ENCODE results near the gene TMEM187.

Gene TMEM187

GRCh38 chrX:153995504-153995903 lies 22.9 kb downstream of the TMEM187 start:
- DNase-seq (ENCODE audit: low read depth in 1 of 2, low spot score in 1 of 2), result no peak

- DNase-seq (ENCODE audit: low read depth in 1 of 2, low spot score in 1 of 2), result no peak
Measured at GRCh38 chrX:153999359-154000037, 26.9 kb downstream of the TMEM187 start.

- DNase-seq (ENCODE audit: low read depth in 1 of 2, low spot score in 1 of 2), result no peak
Measured at GRCh38 chrX:154000051-154000450, 27.5 kb downstream of the TMEM187 start.

- no peak for DNase-seq (ENCODE audit: low read depth in 1 of 2, low spot score in 1 of 2)
Measured at GRCh38 chrX:154002215-154002719, 29.7 kb downstream of the TMEM187 start.

GRCh38 chrX:154004315-154004714 lies 31.8 kb downstream of the TMEM187 start:
- DNase-seq (ENCODE audit: low read depth in 1 of 2, low spot score in 1 of 2), result no peak

GRCh38 chrX:154006947-154007346 lies 34.4 kb downstream of the TMEM187 start:
- no peak for DNase-seq (ENCODE audit: low read depth in 1 of 2, low spot score in 1 of 2)

GRCh38 chrX:154008521-154008920 lies 36.0 kb downstream of the TMEM187 start:
- DNase-seq (ENCODE audit: low read depth in 1 of 2, low spot score in 1 of 2), result no peak

- no peak for DNase-seq (ENCODE audit: low read depth in 1 of 2, low spot score in 1 of 2)
Measured at GRCh38 chrX:154010330-154011087, 38.0 kb downstream of the TMEM187 start.

GRCh38 chrX:154011376-154012335 lies 39.1 kb downstream of the TMEM187 start:
- DNase-seq (ENCODE audit: low read depth in 1 of 2, low spot score in 1 of 2), result no peak

GRCh38 chrX:154012336-154012991 lies 39.9 kb downstream of the TMEM187 start:
- DNase-seq (ENCODE audit: low read depth in 1 of 2, low spot score in 1 of 2), result no peak

GRCh38 chrX:154013001-154013421 lies 40.5 kb downstream of the TMEM187 start:
- DNase-seq (ENCODE audit: low read depth in 1 of 2, low spot score in 1 of 2), result no peak

- peak in 1 of 2 donors; percentile 28 for DNase-seq (ENCODE audit: low read depth in 1 of 2, low spot score in 1 of 2)
Measured at GRCh38 chrX:154013614-154014360, 41.2 kb downstream of the TMEM187 start.

GRCh38 chrX:154014429-154015380 lies 42.2 kb downstream of the TMEM187 start:
- no peak for DNase-seq (ENCODE audit: low read depth in 1 of 2, low spot score in 1 of 2)

- no peak for DNase-seq (ENCODE audit: low read depth in 1 of 2, low spot score in 1 of 2)
Measured at GRCh38 chrX:154015581-154016264, 43.2 kb downstream of the TMEM187 start.

- DNase-seq (ENCODE audit: low read depth in 1 of 2, low spot score in 1 of 2), result no peak
Measured at GRCh38 chrX:154016366-154017076, 44.0 kb downstream of the TMEM187 start.

- no peak for DNase-seq (ENCODE audit: low read depth in 1 of 2, low spot score in 1 of 2)
Measured at GRCh38 chrX:154017766-154018517, 45.4 kb downstream of the TMEM187 start.

- DNase-seq (ENCODE audit: low read depth in 1 of 2, low spot score in 1 of 2), result no peak
Measured at GRCh38 chrX:154018518-154019060, 46.0 kb downstream of the TMEM187 start.

Data from activated CD4-positive, alpha-beta T cell treated with anti-CD3 and anti-CD28 coated beads, Interleukin-2, amount 50 U/mL, for 24 hours (primary cell).